Measurements from ENCODE around the gene OCIAD1.
"Not testable (repeated sequence)": the region's sequence is repeated elsewhere in the genome, so short reads cannot be mapped to it uniquely, and the experiment has no call there.

Gene OCIAD1

GRCh38 chr4:48889750-48890149 is 58.9 kb downstream of the OCIAD1 start:
- H3K36me3 ChIP-seq (ENCODE audit: control insufficient read depth in 4 of 4, insufficient read depth in 4 of 4, low read length in 3 of 4), result peaks cover 7 to 40% (median 31%) of the 10 kb centered on the region in 4 experiments

GRCh38 chr4:48891028-48891619 is 60.2 kb downstream of the OCIAD1 start:
- no peaks in the 10 kb centered on the region for H3K27me3 ChIP-seq (replicated peaks in 2 of 5; ENCODE audit: control insufficient read depth in 4 of 5, insufficient read depth in 5 of 5, low read length in 4 of 5)
- no peak overlapping the region for H3K4me3 ChIP-seq (ENCODE audit: control insufficient read depth in 1 of 7, extremely low read depth in 1 of 7, insufficient read depth in 4 of 7, low read depth in 2 of 7, low read length in 6 of 7)
- POLR2A ChIA-PET, result no interaction called here
- peaks cover 13 to 53% (median 40%) of the 10 kb centered on the region in 4 experiments for H3K36me3 ChIP-seq (ENCODE audit: control insufficient read depth in 4 of 4, insufficient read depth in 4 of 4, low read length in 3 of 4)
- H3K27ac ChIP-seq (ENCODE audit: insufficient read depth in 1 of 2, low read depth in 1 of 2, low read length in 2 of 2, poor library complexity in 1 of 2, severe bottlenecking in 2 of 2), result no peak overlapping the region
- no peaks in the 10 kb centered on the region for H3K4me1 ChIP-seq (ENCODE audit: control extremely low read depth in 1 of 4, control insufficient read depth in 4 of 4, insufficient read depth in 4 of 4, low read length in 3 of 4)
- peaks cover 0 to 2% (median 0%) of the 10 kb centered on the region in 5 experiments for H3K9me3 ChIP-seq (ENCODE audit: control extremely low read depth in 1 of 5, control insufficient read depth in 4 of 5, insufficient read depth in 2 of 5, low read depth in 1 of 5, low read length in 4 of 5)
- DNase-seq, result no peak
- CTCF ChIA-PET, result interaction anchor here (1.1 to 1.9 kb wide), 3 partner anchors 10 to 15 kb away, joined by 3 to 10 read pairs (median 3); partner anchors contain the start of gene OCIAD2

More at GRCh38 chr4:48889750-48890149, 58.9 kb downstream of the OCIAD1 start:
- DNase-seq; POLR2A ChIA-PET; H3K4me1 ChIP-seq (ENCODE audit: control extremely low read depth in 1 of 4, control insufficient read depth in 4 of 4, insufficient read depth in 4 of 4, low read length in 3 of 4); H3K27me3 ChIP-seq (replicated peaks in 2 of 5; ENCODE audit: control insufficient read depth in 4 of 5, insufficient read depth in 5 of 5, low read length in 4 of 5); CTCF ChIA-PET; H3K4me3 ChIP-seq (ENCODE audit: control insufficient read depth in 1 of 7, extremely low read depth in 1 of 7, insufficient read depth in 4 of 7, low read depth in 2 of 7, low read length in 6 of 7); H3K27ac ChIP-seq (ENCODE audit: insufficient read depth in 1 of 2, low read depth in 1 of 2, low read length in 2 of 2, poor library complexity in 1 of 2, severe bottlenecking in 2 of 2); H3K9me3 ChIP-seq (ENCODE audit: control extremely low read depth in 1 of 5, control insufficient read depth in 4 of 5, insufficient read depth in 2 of 5, low read depth in 1 of 5, low read length in 4 of 5): not testable (repeated sequence)
- WGBS (ENCODE audit: insufficient coverage), result no CpG with 5 or more reads among the region's 3 CpGs

GRCh38 chr4:48896845-48897244 is 66.0 kb downstream of the OCIAD1 start:
- WGBS (ENCODE audit: insufficient coverage), result 100% methylated on average over 3 of the region's 3 CpGs
- Histone ChIP-seq H3K36me3 (ENCODE audit: control insufficient read depth in 4 of 4, insufficient read depth in 4 of 4, low read length in 3 of 4) (peaks cover 25 to 56% (median 38%) of the 10 kb centered on the region in 4 experiments), H3K4me3 (ENCODE audit: control insufficient read depth in 1 of 7, extremely low read depth in 1 of 7, insufficient read depth in 4 of 7, low read depth in 2 of 7, low read length in 6 of 7) (no peak overlapping the region), H3K27me3 (replicated peaks in 2 of 5; ENCODE audit: control insufficient read depth in 4 of 5, insufficient read depth in 5 of 5, low read length in 4 of 5) (no peaks in the 10 kb centered on the region), H3K4me1 (ENCODE audit: control extremely low read depth in 1 of 4, control insufficient read depth in 4 of 4, insufficient read depth in 4 of 4, low read length in 3 of 4) (peaks cover 2 to 24% (median 17%) of the 10 kb centered on the region in 4 experiments), H3K27ac (ENCODE audit: insufficient read depth in 1 of 2, low read depth in 1 of 2, low read length in 2 of 2, poor library complexity in 1 of 2, severe bottlenecking in 2 of 2) (no peak overlapping the region), H3K9me3 (ENCODE audit: control extremely low read depth in 1 of 5, control insufficient read depth in 4 of 5, insufficient read depth in 2 of 5, low read depth in 1 of 5, low read length in 4 of 5) (peaks cover 0 to 2% (median 0%) of the 10 kb centered on the region in 5 experiments)
- no peak for DNase-seq
- CTCF ChIA-PET, result interaction anchor here (0.7 to 1.0 kb wide), 2 partner anchors 10 to 318 kb away, joined by 3 to 4 read pairs; partner anchors contain the start of gene OCIAD2
- POLR2A ChIA-PET, result no interaction called here

- peak; percentile 73 to 90 (median 87) for DNase-seq
- POLR2A ChIA-PET, result no interaction called here
- Histone ChIP-seq H3K27me3 (replicated peaks in 2 of 5; ENCODE audit: control insufficient read depth in 4 of 5, insufficient read depth in 5 of 5, low read length in 4 of 5) (no peaks in the 10 kb centered on the region), H3K27ac (ENCODE audit: insufficient read depth in 1 of 2, low read depth in 1 of 2, low read length in 2 of 2, poor library complexity in 1 of 2, severe bottlenecking in 2 of 2) (peak overlapping the region; percentile 30 to 36), H3K4me3 (ENCODE audit: control insufficient read depth in 1 of 7, extremely low read depth in 1 of 7, insufficient read depth in 4 of 7, low read depth in 2 of 7, low read length in 6 of 7) (peak overlapping the region in 4 of 7 experiments; percentile 16 to 63 (median 26)), H3K9me3 (ENCODE audit: control extremely low read depth in 1 of 5, control insufficient read depth in 4 of 5, insufficient read depth in 2 of 5, low read depth in 1 of 5, low read length in 4 of 5) (no peaks in the 10 kb centered on the region), H3K36me3 (ENCODE audit: control insufficient read depth in 4 of 4, insufficient read depth in 4 of 4, low read length in 3 of 4) (peaks cover 19 to 47% (median 38%) of the 10 kb centered on the region in 4 experiments), H3K4me1 (ENCODE audit: control extremely low read depth in 1 of 4, control insufficient read depth in 4 of 4, insufficient read depth in 4 of 4, low read length in 3 of 4) (peaks cover 2 to 24% (median 17%) of the 10 kb centered on the region in 4 experiments)
- CTCF ChIA-PET, result interaction anchor here (0.7 to 0.9 kb wide), 2 partner anchors 51 to 103 kb away, joined by 3 read pairs; no protein-coding TSS in a partner anchor
- WGBS (ENCODE audit: insufficient coverage), result 0% methylated on average over 1 of the region's 5 CpGs
These were observed 68.0 kb downstream of the OCIAD1 start for GRCh38 chr4:48898733-48899431.

GRCh38 chr4:48899432-48899749 is 68.5 kb downstream of the OCIAD1 start:
- no peaks in the 10 kb centered on the region for H3K27me3 ChIP-seq (replicated peaks in 2 of 5; ENCODE audit: control insufficient read depth in 4 of 5, insufficient read depth in 5 of 5, low read length in 4 of 5)
- ChIA-PET CTCF (no interaction called here), POLR2A (no interaction called here)
- peak overlapping the region; percentile 30 to 36 for H3K27ac ChIP-seq (ENCODE audit: insufficient read depth in 1 of 2, low read depth in 1 of 2, low read length in 2 of 2, poor library complexity in 1 of 2, severe bottlenecking in 2 of 2)
- H3K36me3 ChIP-seq (ENCODE audit: control insufficient read depth in 4 of 4, insufficient read depth in 4 of 4, low read length in 3 of 4), result peaks cover 19 to 51% (median 42%) of the 10 kb centered on the region in 4 experiments
- H3K4me3 ChIP-seq (ENCODE audit: control insufficient read depth in 1 of 7, extremely low read depth in 1 of 7, insufficient read depth in 4 of 7, low read depth in 2 of 7, low read length in 6 of 7), result peak overlapping the region in 5 of 7 experiments; percentile 16 to 63 (median 27)
- WGBS (ENCODE audit: insufficient coverage), result 20% methylated on average over 1 of the region's 1 CpG
- no peak for DNase-seq
- no peaks in the 10 kb centered on the region for H3K9me3 ChIP-seq (ENCODE audit: control extremely low read depth in 1 of 5, control insufficient read depth in 4 of 5, insufficient read depth in 2 of 5, low read depth in 1 of 5, low read length in 4 of 5)
- peaks cover 2 to 24% (median 17%) of the 10 kb centered on the region in 4 experiments for H3K4me1 ChIP-seq (ENCODE audit: control extremely low read depth in 1 of 4, control insufficient read depth in 4 of 4, insufficient read depth in 4 of 4, low read length in 3 of 4)

- Histone ChIP-seq H3K27me3 (replicated peaks in 2 of 5; ENCODE audit: control insufficient read depth in 4 of 5, insufficient read depth in 5 of 5, low read length in 4 of 5) (no peaks in the 10 kb centered on the region), H3K4me1 (ENCODE audit: control extremely low read depth in 1 of 4, control insufficient read depth in 4 of 4, insufficient read depth in 4 of 4, low read length in 3 of 4) (peaks cover 2 to 24% (median 17%) of the 10 kb centered on the region in 4 experiments), H3K36me3 (ENCODE audit: control insufficient read depth in 4 of 4, insufficient read depth in 4 of 4, low read length in 3 of 4) (peaks cover 16 to 51% (median 43%) of the 10 kb centered on the region in 4 experiments), H3K4me3 (ENCODE audit: control insufficient read depth in 1 of 7, extremely low read depth in 1 of 7, insufficient read depth in 4 of 7, low read depth in 2 of 7, low read length in 6 of 7) (peak overlapping the region in 2 of 7 experiments; percentile 10 to 37), H3K27ac (ENCODE audit: insufficient read depth in 1 of 2, low read depth in 1 of 2, low read length in 2 of 2, poor library complexity in 1 of 2, severe bottlenecking in 2 of 2) (no peak overlapping the region), H3K9me3 (ENCODE audit: control extremely low read depth in 1 of 5, control insufficient read depth in 4 of 5, insufficient read depth in 2 of 5, low read depth in 1 of 5, low read length in 4 of 5) (no peaks in the 10 kb centered on the region)
- peak in 2 of 3 donors; percentile 16 to 30 for DNase-seq
- WGBS (ENCODE audit: insufficient coverage), result 36% methylated on average over 3 of the region's 4 CpGs
- ChIA-PET CTCF (interaction anchor here (1.6 kb wide), 1 partner anchor 8 kb away, joined by 10 read pairs; no protein-coding TSS in a partner anchor), POLR2A (no interaction called here)
These were observed 69.1 kb downstream of the OCIAD1 start for GRCh38 chr4:48899950-48900349.

- 100% methylated on average over 1 of the region's 4 CpGs for WGBS (ENCODE audit: insufficient coverage)
- no peak overlapping the region for H3K27ac ChIP-seq (ENCODE audit: insufficient read depth in 1 of 2, low read depth in 1 of 2, low read length in 2 of 2, poor library complexity in 1 of 2, severe bottlenecking in 2 of 2)
- H3K4me1 ChIP-seq (ENCODE audit: control extremely low read depth in 1 of 4, control insufficient read depth in 4 of 4, insufficient read depth in 4 of 4, low read length in 3 of 4), result peaks cover 2 to 32% (median 25%) of the 10 kb centered on the region in 4 experiments
- no peaks in the 10 kb centered on the region for H3K9me3 ChIP-seq (ENCODE audit: control extremely low read depth in 1 of 5, control insufficient read depth in 4 of 5, insufficient read depth in 2 of 5, low read depth in 1 of 5, low read length in 4 of 5)
- no peak for DNase-seq
- no peaks in the 10 kb centered on the region for H3K27me3 ChIP-seq (replicated peaks in 2 of 5; ENCODE audit: control insufficient read depth in 4 of 5, insufficient read depth in 5 of 5, low read length in 4 of 5)
- peaks cover 11 to 40% (median 34%) of the 10 kb centered on the region in 4 experiments for H3K36me3 ChIP-seq (ENCODE audit: control insufficient read depth in 4 of 4, insufficient read depth in 4 of 4, low read length in 3 of 4)
- CTCF ChIA-PET, result interaction anchor here (1.3 to 1.6 kb wide), 2 partner anchors 9 to 315 kb away, joined by 3 to 10 read pairs; no protein-coding TSS in a partner anchor
- H3K4me3 ChIP-seq (ENCODE audit: control insufficient read depth in 1 of 7, extremely low read depth in 1 of 7, insufficient read depth in 4 of 7, low read depth in 2 of 7, low read length in 6 of 7), result no peak overlapping the region
- POLR2A ChIA-PET, result interaction anchor here (0.6 to 0.7 kb wide), 2 partner anchors 122 to 223 kb away, joined by 3 read pairs; no protein-coding TSS in a partner anchor
These were observed 70.3 kb downstream of the OCIAD1 start for GRCh38 chr4:48901196-48901595.
